Activated T-cell treated with anti-CD3 and anti-CD28 coated beads for 24 hours (primary cell): ENCODE data around the gene ZNF106.

Experiments
- DNase-seq: peaks from one replicate; pipeline ENCODE4 v3.0.0-alpha.2; 2020; ENCODE audit warnings: low read depth

Gene ZNF106

DNA sequence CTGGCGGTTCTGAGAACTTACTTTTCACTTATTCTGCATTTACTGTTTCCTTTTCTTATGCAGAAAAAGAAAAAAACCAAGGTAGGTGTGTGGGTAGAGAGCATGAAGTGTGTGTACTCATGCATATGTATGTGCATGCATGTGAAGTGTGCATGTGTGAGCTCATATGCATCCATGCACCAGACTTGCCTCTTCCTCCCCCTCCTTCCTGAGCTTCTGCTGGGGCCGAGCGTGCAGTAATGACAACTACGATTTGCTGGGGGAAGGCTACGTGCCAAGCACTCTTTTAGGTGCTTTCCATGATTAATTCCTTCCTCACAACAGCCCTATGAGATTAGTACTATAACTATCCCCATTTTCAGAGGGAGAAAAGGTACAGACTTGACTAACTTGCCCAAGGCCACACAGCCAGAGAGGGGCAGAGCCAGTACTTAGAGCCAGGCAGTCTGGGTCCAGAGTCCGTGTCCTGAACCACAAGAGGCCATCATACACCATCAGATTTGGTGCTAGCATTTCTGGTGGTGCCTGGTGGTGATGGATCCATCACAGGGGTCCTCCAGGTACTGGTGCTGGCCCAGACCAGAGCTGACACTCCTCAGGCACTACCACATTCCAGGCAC is 85.0 kb downstream of the ZNF106 start:
- no peak for DNase-seq

GRCh38 chr15:42404461-42405235 is 86.3 kb downstream of the ZNF106 start:
- no peak for DNase-seq

DNA sequence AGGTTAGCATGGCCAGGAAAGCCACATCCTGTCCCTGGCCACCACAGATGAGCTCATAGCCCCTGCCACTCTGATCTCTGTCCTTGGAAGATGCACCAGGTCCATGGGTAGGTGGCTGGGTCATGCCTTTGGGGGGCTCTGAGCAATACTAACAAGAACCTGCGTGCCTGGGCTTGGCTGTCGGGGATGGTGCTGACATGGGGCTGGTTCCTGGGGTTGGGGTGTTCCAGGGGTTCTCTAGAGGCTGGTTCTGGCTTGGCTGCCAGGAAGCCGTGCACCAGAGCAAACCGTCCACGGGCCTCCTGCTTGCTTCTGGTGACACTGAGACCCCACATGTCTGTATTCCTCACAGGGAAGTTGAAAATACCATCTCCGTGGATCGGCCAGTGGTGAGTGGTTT is 87.6 kb downstream of the ZNF106 start:
- no peak for DNase-seq

- no peak for DNase-seq
Measured at GRCh38 chr15:42402455-42403205, 88.3 kb downstream of the ZNF106 start.

- no peak for DNase-seq
Measured at GRCh38 chr15:42401544-42402454, 89.1 kb downstream of the ZNF106 start.

GRCh38 chr15:42395838-42396237 is 95.1 kb downstream of the ZNF106 start:
- no peak for DNase-seq

DNA sequence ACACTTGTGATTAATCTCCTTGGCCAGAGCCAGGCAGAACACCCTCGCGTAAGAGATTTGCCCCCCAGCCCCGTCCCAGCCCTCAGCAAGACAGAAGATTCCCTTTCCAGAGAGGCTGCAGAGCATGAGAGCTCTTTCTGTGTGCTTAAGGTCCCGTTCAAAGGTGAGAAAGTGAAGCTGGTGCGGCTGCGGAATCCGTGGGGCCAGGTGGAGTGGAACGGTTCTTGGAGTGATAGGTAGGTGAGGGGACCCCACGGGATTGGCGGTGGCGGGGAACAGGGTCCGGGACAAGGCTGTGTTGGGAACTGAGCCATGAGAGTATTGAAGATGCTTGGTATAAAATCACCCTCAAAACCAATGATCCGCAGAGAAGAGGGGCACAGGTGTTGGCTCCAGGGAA is 96.8 kb downstream of the ZNF106 start:
- no peak for DNase-seq

DNA sequence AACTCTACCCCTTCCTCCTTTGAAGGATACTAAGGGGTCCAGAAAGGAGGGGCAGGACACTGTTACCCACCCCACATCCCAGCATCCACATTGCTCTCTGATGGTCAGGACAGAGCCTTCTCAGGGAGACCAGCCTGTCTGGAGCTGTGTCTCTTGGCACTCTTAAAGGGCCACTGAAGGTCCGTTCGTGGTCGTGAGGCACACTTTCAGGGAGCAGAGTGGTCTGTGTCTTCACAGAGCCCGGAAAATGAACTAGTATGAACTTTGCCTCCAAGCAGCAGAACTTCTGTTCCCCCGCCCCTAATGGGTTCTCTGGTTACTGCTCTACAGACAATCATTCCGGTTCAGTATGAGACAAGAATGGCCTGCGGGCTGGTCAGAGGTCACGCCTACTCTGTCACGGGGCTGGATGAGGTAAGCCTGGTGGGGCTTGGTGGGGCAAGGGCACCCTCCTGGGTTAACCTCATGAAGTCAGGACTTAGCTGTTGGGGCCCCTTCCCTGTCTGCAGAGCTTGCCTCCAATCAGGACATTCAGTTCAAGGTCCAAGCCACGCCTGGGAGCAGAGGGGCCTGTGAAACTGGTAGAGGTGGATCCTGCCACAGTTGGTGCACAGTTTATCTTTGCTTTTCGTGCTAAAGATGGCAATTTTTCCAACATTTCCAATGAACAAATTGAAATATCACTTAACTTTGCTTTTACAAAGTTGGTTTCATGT is 98.5 kb downstream of the ZNF106 start:
- no peak for DNase-seq

- DNase-seq = no peak
Measured at GRCh38 chr15:42387603-42388002, 103.3 kb downstream of the ZNF106 start.

GRCh38 chr15:42385980-42386700 is 104.8 kb downstream of the ZNF106 start:
- no peak for DNase-seq

- no peak for DNase-seq
Measured at GRCh38 chr15:42385206-42385979, 105.5 kb downstream of the ZNF106 start.

DNA sequence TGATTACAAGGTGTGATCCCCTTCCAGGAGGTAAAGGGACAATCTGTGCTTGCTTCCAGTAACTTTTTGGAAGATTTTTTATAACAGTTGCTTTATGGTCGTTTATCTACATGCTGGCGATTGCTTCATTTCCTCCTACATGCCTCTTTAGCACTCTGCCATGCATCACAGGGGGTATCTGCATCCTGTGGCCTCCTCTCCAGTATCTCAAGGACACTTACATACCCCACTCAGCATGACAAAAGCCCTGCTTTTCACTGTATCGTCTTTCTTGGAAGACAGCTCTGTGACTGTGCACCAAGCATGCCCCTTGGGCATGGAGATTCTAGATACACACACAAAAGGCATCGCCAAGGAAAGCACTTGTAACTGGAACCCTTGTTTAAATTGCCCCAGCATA is 106.3 kb downstream of the ZNF106 start:
- no peak for DNase-seq

- no peak for DNase-seq
Measured at GRCh38 chr15:42378011-42378410, 112.9 kb downstream of the ZNF106 start.

DNA sequence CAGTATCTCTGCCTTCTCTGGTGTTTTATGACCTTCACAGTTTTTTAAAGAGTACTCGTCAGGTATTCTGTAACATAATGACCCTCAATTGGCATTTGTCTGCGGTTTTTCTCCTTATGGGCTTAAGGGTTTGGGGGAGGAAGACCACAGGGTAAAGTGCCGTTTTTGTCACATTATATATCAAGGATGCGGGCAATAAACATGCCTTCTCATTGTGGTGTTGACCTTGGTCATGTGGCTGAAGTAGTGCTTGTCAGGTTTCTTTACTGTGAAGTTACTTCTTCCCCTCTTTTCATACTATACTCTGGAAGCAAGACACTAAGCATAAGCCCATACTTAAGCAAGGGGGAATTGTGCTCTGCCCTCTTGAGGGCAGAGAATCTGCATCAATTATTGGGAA is 115.0 kb downstream of the ZNF106 start:
- DNase-seq = no peak

DNA sequence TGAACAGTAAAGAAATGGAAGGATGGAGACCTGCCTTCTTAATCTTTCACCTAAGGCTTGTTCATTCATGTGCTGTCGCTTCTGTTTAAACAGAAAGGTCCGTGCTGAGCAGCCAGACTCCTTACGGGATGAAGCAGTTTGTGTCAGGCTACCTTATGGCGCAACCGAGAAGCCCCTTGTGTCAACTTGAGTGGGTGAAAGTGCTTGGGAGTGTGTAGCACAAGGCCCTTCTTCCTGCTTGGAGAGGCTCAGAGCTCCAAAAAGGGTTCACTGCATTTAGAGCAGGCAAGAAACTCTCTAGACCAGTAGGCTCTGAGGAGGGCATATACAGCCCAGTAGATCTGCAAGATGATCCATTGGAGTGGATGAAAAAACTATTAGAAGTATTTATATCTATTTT is 115.7 kb downstream of the ZNF106 start:
- no peak for DNase-seq

GRCh38 chr15:42374810-42375209 is 116.1 kb downstream of the ZNF106 start:
- no peak for DNase-seq

- DNase-seq = no peak
Measured at GRCh38 chr15:42373936-42374335, 117.0 kb downstream of the ZNF106 start.

DNA sequence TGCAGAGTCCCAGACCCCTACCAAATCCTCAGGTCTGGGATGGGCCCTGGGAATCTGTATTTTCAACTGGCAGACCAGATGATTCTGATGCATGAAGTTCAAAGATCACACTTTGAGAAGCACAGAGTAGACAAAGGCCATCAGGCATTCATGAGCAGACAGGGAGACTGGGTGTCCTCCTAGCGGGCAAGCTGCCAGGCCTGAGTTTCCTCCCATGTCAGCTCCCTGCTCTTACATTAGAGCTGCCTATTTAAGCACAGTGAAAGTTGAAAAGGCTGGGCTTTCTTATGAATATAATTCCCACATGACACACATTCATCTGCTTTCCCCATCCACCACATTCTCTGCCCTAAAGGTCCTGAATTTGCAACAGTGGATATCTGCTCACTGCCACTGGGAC is 117.7 kb downstream of the ZNF106 start:
- DNase-seq = no peak

DNA sequence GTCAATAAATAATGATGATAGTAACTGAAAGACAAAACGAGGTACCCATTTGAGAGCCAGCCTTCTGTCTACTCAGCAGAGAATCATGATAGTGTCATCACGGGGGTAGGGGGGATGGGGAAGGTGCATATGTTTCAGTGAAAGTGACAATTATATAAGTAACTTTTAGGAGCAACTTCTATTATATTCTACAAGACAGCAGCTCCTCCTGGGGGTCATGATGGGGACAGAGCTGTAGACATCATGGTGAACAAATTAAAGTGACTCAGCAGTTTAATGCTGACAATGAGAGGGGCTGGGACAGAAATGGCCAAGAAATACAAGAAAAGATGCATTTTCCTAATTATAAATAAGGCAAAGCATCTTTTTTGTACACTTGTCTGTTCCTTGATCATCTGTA is 119.8 kb downstream of the ZNF106 start:
- no peak for DNase-seq

- no peak for DNase-seq
Measured at GRCh38 chr15:42368096-42368495, 122.8 kb downstream of the ZNF106 start.
